ENCODE data around the gene NXPH1. TPM values are rescaled to one million over a fixed set of nuclear protein-coding genes. Genes with fewer than 3 reads are reported as not detected.

The NXPH1 gene
- total and polyA plus RNA-seq, 11 donors: not detected

- no peak for DNase-seq
- no peaks in the 10 kb centered on the region for H3K27me3 ChIP-seq
- TF ChIP-seq POLR2A (IDR thresholded peaks at IDR 0.05): no peak
- no peak for TF ChIP-seq CTCF (IDR thresholded peaks at IDR 0.05)
- 32 to 51% (median 48%) methylated on average over 1 of the region's 1 CpG for WGBS, 4 donors
- H3K36me3 ChIP-seq: no peaks in the 10 kb centered on the region
- no peaks in the 10 kb centered on the region for H3K9me3 ChIP-seq
- no peak overlapping the region for H3K4me3 ChIP-seq
- no peak for ATAC-seq
- intact Hi-C loops (cut with DNase I): no loop called here
- H3K4me1 ChIP-seq: no peaks in the 10 kb centered on the region
- H3K27ac ChIP-seq: no peak overlapping the region
These were observed 313.9 kb downstream of the NXPH1 start for GRCh38 chr7:8747338-8747737.

- no peaks in the 10 kb centered on the region for H3K36me3 ChIP-seq
- no peaks in the 10 kb centered on the region for H3K9me3 ChIP-seq
- TF ChIP-seq CTCF (IDR thresholded peaks at IDR 0.05): no peak
- TF ChIP-seq POLR2A (IDR thresholded peaks at IDR 0.05): no peak
- intact Hi-C loops (cut with DNase I): no loop called here
- no peak overlapping the region for H3K27ac ChIP-seq
- H3K4me1 ChIP-seq: no peaks in the 10 kb centered on the region
- WGBS, 4 donors: 70 to 78% (median 76%) methylated on average over 4 of the region's 4 CpGs
- ATAC-seq (no peak), DNase-seq (no peak)
- H3K4me3 ChIP-seq: no peak overlapping the region
- no peaks in the 10 kb centered on the region for H3K27me3 ChIP-seq
These were observed 318.3 kb downstream of the NXPH1 start for GRCh38 chr7:8751557-8752231.

- no peak overlapping the region for H3K4me3 ChIP-seq
- ATAC-seq: no peak
- DNase-seq: no peak
- intact Hi-C loops (cut with DNase I): no loop called here
- no peaks in the 10 kb centered on the region for H3K27me3 ChIP-seq
- WGBS, 4 donors: 78 to 88% (median 83%) methylated on average over 3 of the region's 3 CpGs
- H3K9me3 ChIP-seq: no peaks in the 10 kb centered on the region
- no peaks in the 10 kb centered on the region for H3K36me3 ChIP-seq
- H3K4me1 ChIP-seq: no peaks in the 10 kb centered on the region
- H3K27ac ChIP-seq: no peak overlapping the region
- TF ChIP-seq POLR2A (IDR thresholded peaks at IDR 0.05): no peak
- TF ChIP-seq CTCF (IDR thresholded peaks at IDR 0.05): no peak
These were observed 319.9 kb downstream of the NXPH1 start for GRCh38 chr7:8753355-8753754.

- DNase-seq (no peak), ATAC-seq (no peak)
- intact Hi-C loops (cut with DNase I): no loop called here
- Histone ChIP-seq H3K27me3 (no peaks in the 10 kb centered on the region), H3K36me3 (no peaks in the 10 kb centered on the region), H3K27ac (no peak overlapping the region), H3K4me1 (no peaks in the 10 kb centered on the region), H3K4me3 (no peak overlapping the region), H3K9me3 (no peaks in the 10 kb centered on the region)
- TF ChIP-seq POLR2A (IDR thresholded peaks at IDR 0.05): no peak
- TF ChIP-seq CTCF (IDR thresholded peaks at IDR 0.05): no peak
- WGBS, 4 donors: 67 to 75% (median 70%) methylated on average over 1 of the region's 1 CpG
These were observed 328.3 kb downstream of the NXPH1 start for GRCh38 chr7:8761731-8762130.
